ENCODE data around the gene CPEB1. TPM values are rescaled to one million over a fixed set of nuclear protein-coding genes. Genes with fewer than 3 reads are reported as not detected.

The CPEB1 gene
- total RNA-seq, 1 donor from 2014 or later: 2.5 TPM

DNA sequence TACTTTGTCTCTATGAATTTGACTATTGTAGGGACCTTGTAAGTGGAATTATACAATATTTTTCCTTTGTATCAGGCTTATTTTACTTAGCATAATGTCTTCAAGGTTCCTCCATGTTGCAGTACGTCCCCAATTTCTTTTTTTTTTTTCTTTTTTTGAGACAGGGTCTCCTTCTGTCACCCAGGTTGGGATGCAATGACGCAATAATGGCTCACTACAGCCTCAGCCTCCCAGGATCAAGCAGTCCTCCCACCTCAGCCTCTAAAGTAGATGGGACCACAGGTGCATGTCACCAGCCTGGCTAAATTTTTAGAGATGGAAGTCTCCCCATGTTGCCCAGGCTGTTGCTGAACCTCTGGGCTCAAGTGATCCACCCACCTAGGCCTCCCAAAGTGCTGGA is 66.5 kb downstream of the CPEB1 start:
- Histone ChIP-seq H3K36me3 (no peaks in the 10 kb centered on the region), H3K4me1 (no peaks in the 10 kb centered on the region), H3K27ac (no peak overlapping the region), H3K4me3 (no peak overlapping the region), H3K9me3 (no peaks in the 10 kb centered on the region), H3K27me3 (no peaks in the 10 kb centered on the region)
- TF ChIP-seq, protein P1, sequence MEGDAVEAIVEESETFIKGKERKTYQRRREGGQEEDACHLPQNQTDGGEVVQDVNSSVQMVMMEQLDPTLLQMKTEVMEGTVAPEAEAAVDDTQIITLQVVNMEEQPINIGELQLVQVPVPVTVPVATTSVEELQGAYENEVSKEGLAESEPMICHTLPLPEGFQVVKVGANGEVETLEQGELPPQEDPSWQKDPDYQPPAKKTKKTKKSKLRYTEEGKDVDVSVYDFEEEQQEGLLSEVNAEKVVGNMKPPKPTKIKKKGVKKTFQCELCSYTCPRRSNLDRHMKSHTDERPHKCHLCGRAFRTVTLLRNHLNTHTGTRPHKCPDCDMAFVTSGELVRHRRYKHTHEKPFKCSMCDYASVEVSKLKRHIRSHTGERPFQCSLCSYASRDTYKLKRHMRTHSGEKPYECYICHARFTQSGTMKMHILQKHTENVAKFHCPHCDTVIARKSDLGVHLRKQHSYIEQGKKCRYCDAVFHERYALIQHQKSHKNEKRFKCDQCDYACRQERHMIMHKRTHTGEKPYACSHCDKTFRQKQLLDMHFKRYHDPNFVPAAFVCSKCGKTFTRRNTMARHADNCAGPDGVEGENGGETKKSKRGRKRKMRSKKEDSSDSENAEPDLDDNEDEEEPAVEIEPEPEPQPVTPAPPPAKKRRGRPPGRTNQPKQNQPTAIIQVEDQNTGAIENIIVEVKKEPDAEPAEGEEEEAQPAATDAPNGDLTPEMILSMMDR (IDR thresholded peaks at IDR 0.05): no peak
- no peak for DNase-seq
- intact Hi-C loops (cut with DNase I): no loop called here
- no peak for ATAC-seq

DNA sequence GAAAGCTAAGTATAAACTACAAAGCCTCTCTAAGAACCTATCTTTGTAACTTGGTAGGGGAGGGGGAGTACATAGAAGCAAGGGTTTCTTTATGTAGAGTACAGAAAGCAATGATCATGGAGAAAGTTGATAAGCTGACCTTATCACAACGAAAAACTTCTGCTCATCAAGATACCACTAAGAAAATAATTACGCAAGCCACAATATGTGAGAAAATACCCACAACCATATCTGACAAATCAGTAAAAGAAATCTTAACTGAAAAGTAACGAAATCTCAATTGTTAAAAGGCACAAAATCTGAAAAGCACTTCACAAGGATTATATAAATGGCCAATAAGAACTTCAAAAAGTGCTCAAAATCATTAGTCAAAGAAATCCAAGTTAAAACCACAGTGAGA is 71.8 kb downstream of the CPEB1 start:
- intact Hi-C loops (cut with DNase I): no loop called here
- no peaks in the 10 kb centered on the region for H3K36me3 ChIP-seq
- no peaks in the 10 kb centered on the region for H3K9me3 ChIP-seq
- no peak overlapping the region for H3K4me3 ChIP-seq
- H3K27me3 ChIP-seq: no peaks in the 10 kb centered on the region
- ATAC-seq (no peak), DNase-seq (no peak)
- H3K27ac ChIP-seq: no peak overlapping the region
- no peaks in the 10 kb centered on the region for H3K4me1 ChIP-seq
- TF ChIP-seq, protein P1 (IDR thresholded peaks at IDR 0.05): no peak

GRCh38 chr15:82572986-82573385 is 74.2 kb downstream of the CPEB1 start:
- H3K9me3 ChIP-seq: no peaks in the 10 kb centered on the region
- no peak overlapping the region for H3K4me3 ChIP-seq
- no peaks in the 10 kb centered on the region for H3K27me3 ChIP-seq
- ATAC-seq: no peak
- H3K36me3 ChIP-seq: no peaks in the 10 kb centered on the region
- no peaks in the 10 kb centered on the region for H3K4me1 ChIP-seq
- no peak for DNase-seq
- H3K27ac ChIP-seq: no peak overlapping the region
- TF ChIP-seq, protein P1 (IDR thresholded peaks at IDR 0.05): no peak
- intact Hi-C loops (cut with DNase I): no loop called here

GRCh38 chr15:82572311-82572710 is 74.9 kb downstream of the CPEB1 start:
- no peak for DNase-seq
- Histone ChIP-seq H3K4me3 (no peak overlapping the region), H3K4me1 (no peaks in the 10 kb centered on the region), H3K27me3 (no peaks in the 10 kb centered on the region), H3K36me3 (no peaks in the 10 kb centered on the region), H3K9me3 (no peaks in the 10 kb centered on the region), H3K27ac (no peak overlapping the region)
- intact Hi-C loops (cut with DNase I): no loop called here
- TF ChIP-seq, protein P1 (IDR thresholded peaks at IDR 0.05): no peak
- peak; percentile 9 for ATAC-seq

DNA sequence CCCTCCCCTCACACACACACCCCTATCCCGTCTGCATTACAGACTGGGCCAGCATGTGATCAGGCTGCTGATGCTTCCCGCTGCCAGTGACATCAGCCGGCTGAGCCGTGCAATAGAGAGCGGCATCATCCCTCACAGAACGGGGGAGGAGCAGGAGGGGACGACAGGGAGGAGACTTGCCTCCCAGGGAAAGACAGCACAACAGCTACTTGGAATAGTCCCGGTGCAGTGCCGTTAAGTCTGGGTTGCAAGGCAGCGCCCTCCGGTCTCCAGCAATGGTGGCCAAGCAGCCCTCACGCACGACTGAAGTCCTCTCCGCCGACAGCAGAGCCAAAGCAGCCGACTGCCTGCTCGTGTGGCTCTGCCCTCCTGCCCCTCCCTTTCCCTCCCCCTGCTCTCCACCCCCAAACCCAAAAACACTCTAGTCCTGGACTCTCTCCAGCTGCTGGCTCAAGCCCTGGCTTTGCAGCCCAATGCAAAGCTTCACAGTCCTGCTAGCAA is 75.4 kb downstream of the CPEB1 start:
- intact Hi-C loops (cut with DNase I): no loop called here
- H3K4me3 ChIP-seq: peak overlapping the region; percentile 34

More for the DNA sequence above, 75.4 kb downstream of the CPEB1 start:
- ATAC-seq: peak; percentile 84
- Histone ChIP-seq H3K4me1 (no peaks in the 10 kb centered on the region), H3K36me3 (no peaks in the 10 kb centered on the region), H3K27me3 (no peaks in the 10 kb centered on the region), H3K9me3 (no peaks in the 10 kb centered on the region), H3K27ac (no peak overlapping the region)
- TF ChIP-seq, protein P1 (IDR thresholded peaks at IDR 0.05): no peak
- DNase-seq: peak; percentile 73

Measured in upper lobe of right lung (tissue), 1 donor.